CD4-positive, alpha-beta T cell treated with Interleukin-10 for 1 hour (primary cell): ENCODE results near the gene LRRC15.

Source experiments
- DNase-seq: peaks from one replicate; pipeline ENCODE4 v3.0.0-alpha.2; 2020

LRRC15 gene

GRCh38 chr3:194369522-194370279 lies at the start of gene LRRC15:
LRRC15 (minus strand) TSS chr3:194369743; CDS start chr3:194361043, 8,700 bp downstream.
- no peak for DNase-seq

- DNase-seq = no peak
Measured at GRCh38 chr3:194418671-194419070, 49.1 kb upstream of the LRRC15 start.

GRCh38 chr3:194407423-194407822 lies 37.9 kb upstream of the LRRC15 start:
- DNase-seq = no peak

DNA sequence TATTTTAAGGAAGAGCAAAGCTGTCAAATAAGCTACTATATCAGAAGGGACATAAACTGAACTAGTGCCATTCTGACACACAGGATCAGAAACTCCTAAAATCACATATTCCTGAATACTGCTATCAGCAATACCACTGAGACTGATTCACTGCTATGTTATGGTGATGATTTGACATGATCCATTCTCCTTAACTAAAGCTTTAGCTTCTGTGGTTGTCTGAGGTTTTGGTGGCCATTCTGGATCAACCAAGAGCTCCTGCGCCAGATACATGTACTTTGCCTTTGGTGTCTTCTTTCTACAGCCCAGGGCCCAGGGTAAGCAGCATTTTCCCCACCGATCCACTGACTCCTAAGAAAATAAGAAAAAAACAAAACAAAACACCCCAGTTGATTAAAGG lies 36.2 kb upstream of the LRRC15 start:
- DNase-seq = no peak

DNA sequence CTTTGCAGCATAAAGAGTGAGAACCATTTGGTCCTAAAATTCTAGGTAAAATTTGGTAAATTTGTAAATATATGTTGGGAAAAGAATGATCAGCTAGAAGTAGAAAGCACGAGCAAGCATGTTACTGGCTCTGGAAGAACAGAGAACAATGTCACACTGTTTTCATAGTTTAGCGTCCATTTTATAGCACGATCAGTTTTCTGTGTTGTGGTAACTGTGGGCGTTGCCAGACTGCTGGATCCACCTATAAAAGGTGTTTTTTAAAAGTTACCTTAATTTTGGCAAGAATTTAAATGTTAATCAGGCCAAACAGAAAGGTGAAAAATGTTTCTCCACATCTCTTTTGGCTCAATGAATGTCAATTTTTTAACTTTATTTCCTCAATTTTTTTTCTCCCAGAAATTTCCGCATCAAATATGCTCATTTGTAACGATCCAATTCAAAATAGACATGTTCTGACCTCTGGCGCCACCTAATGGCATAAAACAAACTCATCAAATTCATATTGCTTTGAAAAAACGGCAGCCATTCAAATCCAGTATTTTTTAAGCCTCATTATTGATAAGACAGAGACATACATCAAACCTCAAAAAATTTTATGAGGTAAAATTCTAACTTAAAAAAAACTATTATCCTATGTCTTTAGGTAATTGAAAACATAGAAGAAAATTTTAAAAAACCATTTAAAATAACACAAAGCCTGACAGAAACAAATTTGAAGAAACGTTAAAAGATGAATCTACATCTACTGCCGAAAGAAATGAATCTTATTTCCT lies 35.0 kb upstream of the LRRC15 start:
- DNase-seq = peak; percentile 68

DNA sequence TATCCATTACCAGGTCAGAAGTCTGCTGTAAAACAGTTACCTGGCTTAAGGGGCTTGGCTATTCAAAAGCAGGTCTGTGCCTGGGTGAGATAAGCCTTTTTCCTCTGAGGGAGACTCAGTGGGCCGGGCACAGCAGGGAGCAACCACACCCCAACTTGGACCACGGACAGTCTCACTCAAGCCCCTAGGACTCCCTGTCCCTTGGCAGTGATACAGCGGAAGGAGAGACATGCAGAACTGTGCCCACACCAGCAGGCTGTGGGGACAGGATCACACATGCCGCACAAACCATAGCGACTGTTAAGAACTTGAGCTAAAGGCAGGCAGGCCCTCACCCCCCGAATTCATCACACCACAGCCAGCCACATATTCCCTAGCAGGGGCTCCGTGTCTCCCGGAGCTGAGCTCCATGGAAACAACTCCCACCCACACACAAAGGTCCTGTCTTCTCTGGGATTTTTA lies 32.4 kb upstream of the LRRC15 start:
- no peak for DNase-seq

- no peak for DNase-seq
Measured at GRCh38 chr3:194401346-194401745, 31.8 kb upstream of the LRRC15 start.

DNA sequence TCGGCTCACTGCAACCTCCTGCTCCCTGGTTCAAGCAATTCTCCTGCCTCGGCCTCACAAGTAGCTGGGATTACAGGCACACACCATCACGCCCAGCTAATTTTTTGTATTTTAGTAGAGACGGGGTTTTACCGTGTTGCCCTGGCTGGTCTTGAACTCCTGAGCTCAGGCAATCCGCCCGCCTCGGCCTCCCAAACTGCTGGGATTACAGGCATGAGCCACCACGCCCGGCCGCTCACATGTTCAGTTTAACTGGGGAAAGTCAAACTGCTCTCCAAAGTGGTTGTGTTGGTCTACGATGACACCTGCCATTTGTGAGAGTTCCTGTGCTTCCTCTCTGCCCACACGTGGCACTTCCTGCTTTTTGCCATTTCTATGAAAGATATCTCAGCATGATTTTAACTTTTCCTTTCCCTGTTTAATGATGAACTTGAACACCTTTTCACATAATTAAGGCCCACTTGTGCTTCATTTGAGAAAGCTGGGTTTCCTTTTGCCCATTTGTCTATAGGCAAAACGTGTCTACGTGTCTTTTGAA lies 30.4 kb upstream of the LRRC15 start:
- no peak for DNase-seq

GRCh38 chr3:194399166-194399565 lies 29.6 kb upstream of the LRRC15 start, which contains the start of gene GP5:
GP5 (minus strand) TSS chr3:194399266; CDS start chr3:194398282, 984 bp downstream.
- no peak for DNase-seq

DNA sequence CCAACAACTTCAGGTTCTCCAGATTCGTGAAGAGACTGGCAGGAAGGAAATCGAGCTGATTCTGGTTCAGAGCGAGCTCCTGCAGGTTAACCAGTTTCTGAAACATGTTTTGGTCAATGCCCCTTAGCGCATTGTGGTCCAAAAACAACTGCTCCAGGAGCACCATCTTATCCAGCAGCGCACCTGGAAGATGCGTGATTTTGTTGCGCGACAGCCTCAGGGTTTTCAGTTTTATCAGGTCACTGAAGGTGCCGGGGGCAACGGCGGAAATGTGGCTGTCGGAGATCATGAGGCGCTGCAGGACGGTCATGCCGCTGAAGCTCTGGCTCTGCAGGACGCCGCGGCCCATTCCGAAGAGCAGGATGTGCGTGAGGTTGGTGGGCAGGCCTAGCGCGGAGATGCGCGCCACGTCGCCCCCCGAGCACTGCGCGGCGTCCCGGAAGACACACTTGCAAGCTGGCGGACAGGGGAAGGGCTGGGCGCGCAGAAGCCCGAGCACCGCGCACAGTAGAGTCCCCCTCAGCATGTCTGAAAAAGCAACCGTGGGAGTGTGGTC lies 28.3 kb upstream of the LRRC15 start:
- peak; percentile 27 for DNase-seq

GRCh38 chr3:194396859-194397756 lies 27.6 kb upstream of the LRRC15 start:
- DNase-seq = peak; percentile 29

GRCh38 chr3:194396539-194396858 lies 27.0 kb upstream of the LRRC15 start:
- DNase-seq = no peak

GRCh38 chr3:194395778-194396538 lies 26.4 kb upstream of the LRRC15 start:
- DNase-seq = peak; percentile 69

DNA sequence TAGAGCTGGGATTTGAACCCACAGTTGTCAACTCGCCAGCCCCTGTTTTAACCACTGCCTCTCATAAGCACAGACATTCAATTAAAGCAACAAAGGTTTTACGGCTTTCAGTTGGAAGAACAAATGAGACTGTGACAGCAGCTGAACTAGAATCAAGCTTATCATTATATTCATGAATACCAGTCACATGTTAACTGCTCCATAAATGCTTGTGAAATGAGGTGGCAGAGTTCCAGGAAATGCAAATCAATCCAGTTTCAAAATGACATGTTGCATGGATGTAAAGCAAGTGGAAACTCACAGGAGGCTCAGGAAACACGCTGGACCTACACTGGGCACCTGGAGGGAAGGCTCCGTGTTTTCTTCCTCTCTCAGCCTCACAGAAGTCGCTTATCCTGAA lies 25.7 kb upstream of the LRRC15 start:
- DNase-seq = no peak

DNA sequence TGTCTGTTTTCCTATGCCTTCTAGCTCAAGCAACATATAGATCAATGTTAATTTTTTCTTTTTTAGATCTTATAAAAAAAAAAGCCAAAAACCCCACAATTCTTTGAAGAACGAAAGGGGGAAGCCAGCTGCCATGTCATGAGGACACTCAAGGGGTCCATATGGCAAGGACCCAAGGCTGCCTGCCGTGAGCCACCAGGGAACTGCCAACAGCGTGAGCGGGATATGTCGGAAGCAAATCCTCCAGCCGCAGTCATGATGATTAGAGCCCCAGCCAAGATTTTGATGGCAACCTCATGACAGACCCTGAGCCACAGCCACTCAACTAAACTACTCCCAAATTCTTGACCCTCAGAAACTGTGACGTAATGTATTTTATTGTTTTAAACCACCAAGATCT lies 23.0 kb upstream of the LRRC15 start:
- DNase-seq = no peak

DNA sequence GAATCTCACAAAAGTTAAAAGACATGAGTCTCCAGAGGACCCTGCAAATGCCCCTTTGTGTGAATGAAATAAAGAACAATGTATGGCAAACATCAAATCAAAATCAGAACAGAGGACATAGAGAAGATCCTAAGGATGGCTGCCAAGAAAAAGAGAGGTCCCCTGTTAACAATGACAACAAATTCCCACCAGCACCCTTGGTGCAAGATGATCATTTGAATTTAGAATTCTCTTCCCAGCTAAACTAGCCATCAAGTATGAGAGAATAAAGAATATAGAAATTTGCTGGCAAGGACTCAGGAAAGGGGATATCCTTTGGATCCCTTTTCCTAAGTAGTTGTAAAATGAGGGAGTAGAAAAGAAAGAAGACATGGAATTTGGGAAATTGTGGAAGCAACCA lies 21.3 kb upstream of the LRRC15 start:
- no peak for DNase-seq

DNA sequence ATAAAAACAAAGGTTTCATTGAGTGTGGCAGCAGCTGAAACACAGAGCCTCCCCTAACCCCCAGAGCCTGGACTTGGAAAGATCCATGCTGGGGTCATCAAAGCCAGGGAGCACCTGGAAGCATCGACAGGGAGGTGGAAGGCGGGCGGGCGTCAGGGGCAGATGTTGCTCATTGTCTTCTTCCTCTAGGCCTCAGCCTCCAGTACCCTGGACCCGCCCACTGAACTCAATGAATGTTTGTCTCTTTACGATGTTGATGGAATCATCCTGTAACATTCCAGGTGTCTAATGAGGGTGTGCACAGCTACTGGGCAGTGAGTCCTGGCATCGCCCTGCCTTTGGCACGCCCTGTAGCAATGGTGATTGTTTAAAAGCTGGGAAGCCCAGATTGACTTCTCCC lies 19.7 kb upstream of the LRRC15 start:
- DNase-seq = no peak

- DNase-seq = no peak
Measured at GRCh38 chr3:194387926-194388418, 18.4 kb upstream of the LRRC15 start.

DNA sequence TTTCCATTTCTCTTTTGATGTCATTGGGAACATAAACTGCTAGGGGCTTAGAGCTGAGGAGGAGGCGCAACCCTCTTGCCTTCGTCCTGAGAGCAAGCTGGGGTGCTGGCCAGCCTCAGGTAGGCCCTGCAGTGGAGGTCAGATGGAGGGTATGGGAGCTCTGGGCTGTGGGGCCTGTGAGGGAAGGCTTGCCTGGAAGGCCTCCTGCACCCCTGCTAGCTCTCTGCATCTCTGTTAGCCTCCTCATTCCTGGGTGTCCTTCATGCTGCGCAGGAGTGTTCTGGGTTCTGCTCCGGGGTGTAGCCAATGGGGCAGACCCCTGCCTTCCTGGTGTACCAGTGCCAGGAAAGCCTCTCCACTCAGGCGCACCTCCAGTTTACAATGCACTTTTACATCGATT lies 17.7 kb upstream of the LRRC15 start:
- DNase-seq = no peak

- DNase-seq = no peak
Measured at GRCh38 chr3:194386648-194387047, 17.1 kb upstream of the LRRC15 start.

GRCh38 chr3:194386066-194386465 lies 16.5 kb upstream of the LRRC15 start:
- DNase-seq = no peak

DNA sequence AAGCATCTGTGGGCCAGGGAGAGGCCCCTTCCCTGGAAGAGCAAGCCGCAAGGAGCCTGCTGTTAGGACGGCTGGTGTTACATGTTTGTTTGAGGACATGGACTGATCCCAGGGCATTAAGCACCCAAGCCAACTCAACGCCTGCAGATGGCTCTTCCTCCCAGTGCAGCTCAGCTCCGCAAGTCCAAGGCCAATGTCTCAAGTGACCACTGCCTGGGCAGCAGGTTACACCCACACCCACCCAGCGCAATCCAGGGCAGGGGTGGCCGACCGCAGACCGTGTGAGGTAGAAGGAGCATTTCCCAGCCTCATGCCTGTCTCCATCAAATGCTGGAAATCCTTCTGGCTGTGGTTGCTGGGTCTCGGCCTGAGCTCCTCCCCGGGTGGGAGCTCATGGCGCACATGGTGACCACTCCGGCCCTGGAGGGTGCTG lies 15.0 kb upstream of the LRRC15 start:
- no peak for DNase-seq
